Nephron (organoid): ENCODE results near the gene FAM118B.
A peak's percentile ranks its signal among the peaks of the same experiment; 100 is the strongest.

Experiments
- H3K27ac Mint-ChIP-seq, 3 experiments: 2 replicates each; pipeline ENCODE4 v1.8.0; 2020; ENCODE audit warnings: mixed read lengths in 3 of 3, mild to moderate bottlenecking in 2 of 3, moderate library complexity in 1 of 3
- H3K27me3 Mint-ChIP-seq: 2 replicates; pipeline ENCODE4 v1.8.0; 2021; ENCODE audit warnings: low read depth, mild to moderate bottlenecking, moderate library complexity, mixed read lengths
- H3K36me3 Mint-ChIP-seq: 2 replicates; pipeline ENCODE4 v1.8.0; 2020; ENCODE audit warnings: low read depth, mixed read lengths
- H3K4me1 Mint-ChIP-seq: 2 replicates; pipeline ENCODE4 v1.8.0; 2020; ENCODE audit warnings: mixed read lengths
- H3K4me3 Mint-ChIP-seq, 3 experiments: 2 replicates each; pipeline ENCODE4 v1.8.0; 2020; ENCODE audit warnings: mild to moderate bottlenecking in 3 of 3, mixed read lengths in 3 of 3, moderate library complexity in 2 of 3
- H3K9me3 Mint-ChIP-seq: 2 replicates; pipeline ENCODE4 v1.8.0; 2020; ENCODE audit warnings: mixed read lengths
- CTCF ChIP-seq, 3 experiments: fragments of 200-600 bp; sonication (generic); IDR thresholded peaks; one replicate each; pipeline ENCODE4 v1.5.0; 2021; ENCODE audit warnings: antibody characterized with exemption in 3 of 3; ENCODE audit not compliant: unreplicated experiment in 3 of 3

The FAM118B gene

GRCh38 chr11:126173257-126173656 is 38.3 kb upstream of the FAM118B start:
- H3K27ac Mint-ChIP-seq: peak overlapping the region in 2 of 3 experiments; percentile 49 to 51
- no peaks in the 10 kb centered on the region for H3K36me3 Mint-ChIP-seq
- H3K9me3 Mint-ChIP-seq: peaks cover 2% of the 10 kb centered on the region
- no peak for TF ChIP-seq CTCF (IDR thresholded peaks at IDR 0.05; ENCODE audit: unreplicated experiment in 3 of 3)
- peaks cover 40% of the 10 kb centered on the region for H3K4me1 Mint-ChIP-seq
- peaks cover 7% of the 10 kb centered on the region for H3K27me3 Mint-ChIP-seq
- H3K4me3 Mint-ChIP-seq: no peak overlapping the region

- peaks cover 2% of the 10 kb centered on the region for H3K9me3 Mint-ChIP-seq
- H3K27me3 Mint-ChIP-seq: peaks cover 7% of the 10 kb centered on the region
- H3K36me3 Mint-ChIP-seq: no peaks in the 10 kb centered on the region
- H3K27ac Mint-ChIP-seq: peak overlapping the region in 1 of 3 experiments; percentile 92
- no peak overlapping the region for H3K4me3 Mint-ChIP-seq
- no peak for TF ChIP-seq CTCF (IDR thresholded peaks at IDR 0.05; ENCODE audit: unreplicated experiment in 3 of 3)
- peaks cover 28% of the 10 kb centered on the region for H3K4me1 Mint-ChIP-seq
Measured at GRCh38 chr11:126174816-126175215, 36.8 kb upstream of the FAM118B start.

GRCh38 chr11:126175393-126175792 is 36.2 kb upstream of the FAM118B start:
- H3K4me3 Mint-ChIP-seq: no peak overlapping the region
- H3K4me1 Mint-ChIP-seq: peaks cover 27% of the 10 kb centered on the region
- peak overlapping the region; percentile 28 to 92 (median 73) for H3K27ac Mint-ChIP-seq
- H3K9me3 Mint-ChIP-seq: peaks cover 2% of the 10 kb centered on the region
- peaks cover 7% of the 10 kb centered on the region for H3K27me3 Mint-ChIP-seq
- no peak for TF ChIP-seq CTCF (IDR thresholded peaks at IDR 0.05; ENCODE audit: unreplicated experiment in 3 of 3)
- no peaks in the 10 kb centered on the region for H3K36me3 Mint-ChIP-seq

GRCh38 chr11:126176853-126177470 is 34.6 kb upstream of the FAM118B start:
- Mint-ChIP-seq H3K36me3 (no peaks in the 10 kb centered on the region), H3K4me3 (no peak overlapping the region), H3K9me3 (no peaks in the 10 kb centered on the region), H3K4me1 (peaks cover 23% of the 10 kb centered on the region), H3K27me3 (peaks cover 7% of the 10 kb centered on the region), H3K27ac (peak overlapping the region in 1 of 3 experiments; percentile 57)
- TF ChIP-seq CTCF (IDR thresholded peaks at IDR 0.05; ENCODE audit: unreplicated experiment in 3 of 3): no peak

- Mint-ChIP-seq H3K4me3 (no peak overlapping the region), H3K36me3 (peaks cover 8% of the 10 kb centered on the region), H3K27ac (peak overlapping the region in 2 of 3 experiments; percentile 33 to 52), H3K4me1 (peaks cover 14% of the 10 kb centered on the region), H3K27me3 (no peaks in the 10 kb centered on the region), H3K9me3 (no peaks in the 10 kb centered on the region)
- no peak for TF ChIP-seq CTCF (IDR thresholded peaks at IDR 0.05; ENCODE audit: unreplicated experiment in 3 of 3)
Measured at GRCh38 chr11:126181939-126182730, 29.4 kb upstream of the FAM118B start.
